H1 (cell line): ENCODE results near the gene CFHR4. TPM values are rescaled to one million over a fixed set of nuclear protein-coding genes. Genes with fewer than 3 reads are reported as not detected.

Experiments
- CTCF ChIA-PET: fragments of 300-600 bp; sonication (Branson Sonifier 250); formaldehyde crosslinking; loops from one replicate; lab custom pipeline; 2021; ENCODE audit not compliant: partially characterized antibody; lab: Charles Lee
- POLR2A ChIA-PET: fragments of 300-600 bp; sonication (Branson Sonifier 250); formaldehyde crosslinking; loops from one replicate; lab custom pipeline; 2021; ENCODE audit warnings: inconsistent platforms; ENCODE audit not compliant: partially characterized antibody; lab: Charles Lee
- DNase-seq, 2 experiments: peaks; one replicate each; pipeline versions ENCODE4 v3.0.0 to v3.0.0-alpha.2; 2010 to 2022; ENCODE audit warnings: low spot score in 2 of 2, low read depth in 1 of 2, mixed read lengths in 1 of 2
- FAIRE-seq: peaks from 2 replicates; lab custom pipeline; 2011; peaks lifted over from hg19 to GRCh38; lab: Jason Lieb, UNC
- H2AFZ ChIP-seq: 2 replicates; pipeline ENCODE4 v1.8.1; 2012; ENCODE audit warnings: low read length, inconsistent platforms
- H2AK5ac ChIP-seq: 2 replicates; pipeline ENCODE4 v1.6.1; 2013; ENCODE audit warnings: low read depth, low read length
- H2BK120ac ChIP-seq: replicated peaks from 2 replicates; pipeline ENCODE3; 2013; ENCODE audit warnings: low read depth, low read length, inconsistent platforms
- H2BK12ac ChIP-seq: 2 replicates; pipeline ENCODE4 v1.6.1; 2013; ENCODE audit warnings: low read depth, low read length
- H2BK15ac ChIP-seq: 2 replicates; pipeline ENCODE4 v1.6.1; 2013; ENCODE audit warnings: low read length
- H2BK20ac ChIP-seq: 2 replicates; pipeline ENCODE4 v1.6.1; 2013; ENCODE audit warnings: low read length
- H2BK5ac ChIP-seq: 2 replicates; pipeline ENCODE4 v1.6.1; 2013; ENCODE audit warnings: low read depth, low read length
- H3K14ac ChIP-seq: 2 replicates; pipeline ENCODE4 v1.6.1; 2013; ENCODE audit warnings: inconsistent platforms; ENCODE audit not compliant: insufficient read length
- H3K18ac ChIP-seq: 2 replicates; pipeline ENCODE4 v1.6.1; 2013; ENCODE audit warnings: low read length; ENCODE audit errors: extremely low read depth
- H3K23ac ChIP-seq: 2 replicates; pipeline ENCODE4 v1.6.1; 2013; ENCODE audit warnings: inconsistent platforms; ENCODE audit not compliant: insufficient read length
- H3K23me2 ChIP-seq: 2 replicates; pipeline ENCODE4 v1.6.1; 2013; ENCODE audit warnings: low read depth, low read length
- H3K27ac ChIP-seq: 2 replicates; pipeline ENCODE4 v1.6.1; 2011; ENCODE audit warnings: low read depth, low read length, inconsistent platforms
- H3K27me3 ChIP-seq, 4 experiments: replicated peaks in 1 of 4; 1 replicate in 1 of 4; 2 replicates in 3 of 4; pipeline versions ENCODE4 v1.6.1 to v1.8.1; 2011 to 2013; ENCODE audit warnings: low read length in 3 of 4, mild to moderate bottlenecking in 3 of 4, inconsistent platforms in 2 of 4, mixed read lengths in 2 of 4, moderate library complexity in 1 of 4; ENCODE audit not compliant: control insufficient read depth in 3 of 4, insufficient read depth in 3 of 4; ENCODE audit errors: extremely low read depth in 1 of 4
- H3K36me3 ChIP-seq, 4 experiments: 2 replicates each; pipeline versions ENCODE4 v1.6.1 to v1.8.1; 2011 to 2013; ENCODE audit warnings: mild to moderate bottlenecking in 4 of 4, low read length in 3 of 4, moderate library complexity in 2 of 4, control low read depth in 1 of 4, inconsistent platforms in 1 of 4; ENCODE audit not compliant: insufficient read depth in 4 of 4, control insufficient read depth in 2 of 4
- H3K4ac ChIP-seq: replicated peaks from 2 replicates; pipeline ENCODE3; 2013; ENCODE audit warnings: low read length, low read depth, mixed read lengths, inconsistent platforms; ENCODE audit not compliant: insufficient read length
- H3K4me1 ChIP-seq, 4 experiments: replicated peaks in 1 of 4; 1 replicate in 1 of 4; 2 replicates in 3 of 4; pipeline versions ENCODE4 v1.6.1 to v1.8.1; 2011 to 2013; ENCODE audit warnings: low read length in 3 of 4, inconsistent platforms in 2 of 4, mixed read lengths in 1 of 4; ENCODE audit not compliant: insufficient read depth in 4 of 4, control insufficient read depth in 3 of 4
- H3K4me2 ChIP-seq, 2 experiments: 2 replicates each; pipeline versions ENCODE4 v1.6.1 to v1.8.1; 2011 to 2013; ENCODE audit warnings: low read depth in 2 of 2, low read length in 2 of 2, control low read depth in 1 of 2, inconsistent platforms in 1 of 2, mild to moderate bottlenecking in 1 of 2; ENCODE audit not compliant: insufficient read depth in 1 of 2
- H3K4me3 ChIP-seq, 4 experiments: fragments of 200-600, 300-600 bp in 1 of 4; sonication (generic), shearing (Covaris generic), sonication (Bioruptor Twin) in 1 of 4; 2 replicates each; pipeline versions ENCODE4 v1.5.1 to v1.8.1; 2011 to 2016; ENCODE audit warnings: low read length in 4 of 4, low read depth in 3 of 4, control low read depth in 2 of 4, inconsistent platforms in 2 of 4, mild to moderate bottlenecking in 2 of 4, mixed read lengths in 1 of 4, moderate library complexity in 1 of 4; ENCODE audit not compliant: insufficient read depth in 2 of 4; ENCODE audit errors: extremely low read depth in 1 of 4
- H3K56ac ChIP-seq: replicated peaks from 2 replicates; pipeline ENCODE3; 2013; ENCODE audit warnings: low read depth, mild to moderate bottlenecking, mixed read lengths, low read length, inconsistent platforms; ENCODE audit not compliant: insufficient read length
- H3K79me1 ChIP-seq: 2 replicates; pipeline ENCODE4 v1.6.1; 2013; ENCODE audit warnings: low read depth, low read length, control low read depth
- H3K79me2 ChIP-seq, 2 experiments: 2 replicates each; pipeline versions ENCODE4 v1.6.1 to v1.8.1; 2012 to 2013; ENCODE audit warnings: low read length in 2 of 2, mild to moderate bottlenecking in 2 of 2, inconsistent platforms in 1 of 2; ENCODE audit not compliant: insufficient read depth in 2 of 2, control insufficient read depth in 1 of 2
- H3K9ac ChIP-seq, 4 experiments: replicated peaks in 1 of 4; 1 replicate in 1 of 4; 2 replicates in 3 of 4; pipeline versions ENCODE4 v1.6.1 to v1.8.1; 2011 to 2013; ENCODE audit warnings: low read depth in 3 of 4, low read length in 3 of 4, control low read depth in 2 of 4, mild to moderate bottlenecking in 2 of 4, moderate library complexity in 2 of 4, inconsistent platforms in 1 of 4; ENCODE audit errors: extremely low read depth in 1 of 4
- H3K9me3 ChIP-seq, 2 experiments: 2 replicates each; pipeline versions ENCODE4 v1.6.1 to v1.8.1; 2012 to 2013; ENCODE audit warnings: mild to moderate bottlenecking in 2 of 2, moderate library complexity in 2 of 2, control low read depth in 1 of 2, inconsistent platforms in 1 of 2, low read depth in 1 of 2, low read length in 1 of 2, mixed read lengths in 1 of 2; ENCODE audit not compliant: insufficient read depth in 2 of 2
- H4K20me1 ChIP-seq, 2 experiments: replicated peaks in 1 of 2; 2 replicates each; pipeline versions ENCODE3 to v1.8.1; 2011 to 2013; ENCODE audit warnings: inconsistent platforms in 2 of 2, low read length in 2 of 2, mild to moderate bottlenecking in 1 of 2; ENCODE audit not compliant: insufficient read depth in 2 of 2, control insufficient read depth in 1 of 2
- H4K5ac ChIP-seq: 2 replicates; pipeline ENCODE4 v1.6.1; 2013; ENCODE audit warnings: low read length, low read depth, mixed read lengths, inconsistent platforms; ENCODE audit not compliant: insufficient read length
- H4K8ac ChIP-seq: 2 replicates; pipeline ENCODE4 v1.8.0; 2013; ENCODE audit warnings: mild to moderate bottlenecking, moderate library complexity, low read length, inconsistent platforms; ENCODE audit not compliant: insufficient read depth; ENCODE audit errors: extremely low read depth
- H4K91ac ChIP-seq: replicated peaks from 2 replicates; pipeline ENCODE3; 2013; ENCODE audit warnings: low read length, mixed read lengths, inconsistent platforms; ENCODE audit not compliant: insufficient read length
- ATF3 ChIP-seq: IDR thresholded peaks from 2 replicates; pipeline ENCODE4 v1.6.1; 2011; ENCODE audit warnings: low read depth, mild to moderate bottlenecking, low read length; ENCODE audit not compliant: insufficient read depth
- BACH1 ChIP-seq: IDR thresholded peaks from 2 replicates; pipeline ENCODE4 v1.6.1; 2012; ENCODE audit warnings: low read length, improper control_type of control experiment
- CEBPB ChIP-seq: IDR thresholded peaks from 2 replicates; pipeline ENCODE4 v1.6.1; 2012; ENCODE audit warnings: low read depth, low read length
- CHD1 ChIP-seq: IDR thresholded peaks from 2 replicates; pipeline ENCODE4 v1.6.1; 2012; ENCODE audit warnings: low read depth, low read length, improper control_type of control experiment
- CTBP2 ChIP-seq: IDR thresholded peaks from 2 replicates; pipeline ENCODE4 v1.7.0; 2011; ENCODE audit warnings: borderline replicate concordance, mild to moderate bottlenecking, moderate library complexity, mixed read lengths, low read length; ENCODE audit not compliant: insufficient read depth, insufficient read length
- CTCF ChIP-seq, 3 experiments: IDR thresholded peaks; 1 replicate in 2 of 3; 2 replicates in 1 of 3; pipeline versions ENCODE4 v1.5.1 to v1.6.1; 2011; ENCODE audit warnings: low read length in 3 of 3, mild to moderate bottlenecking in 3 of 3, inconsistent platforms in 2 of 3, low read depth in 1 of 3, moderate library complexity in 1 of 3; ENCODE audit not compliant: insufficient read depth in 1 of 3; ENCODE audit errors: control extremely low read depth in 1 of 3
- HDAC2 ChIP-seq, 2 experiments: fragments of 300-600 bp in 1 of 2; sonication (generic) in 1 of 2; IDR thresholded peaks; 2 replicates each; pipeline ENCODE4 v1.6.1; 2011 to 2012; ENCODE audit warnings: low read depth in 2 of 2, low read length in 2 of 2, mild to moderate bottlenecking in 2 of 2, moderate library complexity in 2 of 2, borderline replicate concordance in 1 of 2, inconsistent platforms in 1 of 2
- RFX5 ChIP-seq: IDR thresholded peaks from 2 replicates; pipeline ENCODE4 v1.6.1; 2011; ENCODE audit warnings: low read depth, low read length, improper control_type of control experiment, borderline replicate concordance
- SIRT6 ChIP-seq: IDR thresholded peaks from one replicate; pipeline ENCODE4 v1.7.1; 2012; ENCODE audit warnings: low read length, inconsistent platforms
- SP4 ChIP-seq: IDR thresholded peaks from 2 replicates; pipeline ENCODE4 v1.6.1; 2012; ENCODE audit warnings: low read length, inconsistent platforms
- TAF7 ChIP-seq: optimal IDR thresholded peaks from 2 replicates; pipeline ENCODE3; 2011; ENCODE audit warnings: low read depth, mild to moderate bottlenecking, inconsistent platforms, low read length, moderate library complexity, borderline replicate concordance
- ZNF274 ChIP-seq: IDR thresholded peaks from 2 replicates; pipeline ENCODE4 v1.7.0; 2012; ENCODE audit warnings: low read length, borderline replicate concordance; ENCODE audit errors: extremely low read depth
- WGBS, 2 experiments: shearing (Covaris generic) in 1 of 2; methylation state at CpG; one replicate each; pipeline versions ENCODE4 v1.1.6 to v1.1.7; 2013 to 2015; ENCODE audit warnings: low lambda C conversion rate in 2 of 2, mixed read lengths in 2 of 2, inconsistent platforms in 1 of 2, low coverage in 1 of 2, missing lambda C conversion rate in 1 of 2; ENCODE audit not compliant: insufficient replicate concordance in 2 of 2, insufficient coverage in 1 of 2, insufficient read length in 1 of 2; ENCODE audit errors: extremely low coverage in 1 of 2, missing lambda C conversion rate in 1 of 2; 5-methylcytosine and 5-hydroxymethylcytosine counted together
- polyA plus RNA-seq, 7 experiments: library from polyadenylated mRNA; depleted of rRNA in 3 of 7; stranded (reverse) in 5 of 7; unstranded in 2 of 7; fragments of >200 nt in 5 of 7; fragments of 200-250 nt in 2 of 7; gene quantifications; 1 replicate in 5 of 7; 2 replicates in 1 of 7; 4 replicates in 1 of 7; pipeline versions ENCODE4 v1.2.1 to v1.2.3, GENCODE V29; 2011 to 2013; ENCODE audit warnings: missing spikeins in 2 of 7, mixed read lengths in 2 of 7
- total RNA-seq: library from RNA; stranded (reverse); fragmentation: NEBNext Ultra II Directional; extraction: Animal tissue kit (Norgen Biotek cat#: 25700); gene quantifications from 2 replicates; pipeline ENCODE4 v1.2.1, GENCODE V29; 2021

CFHR4 gene
- total and polyA plus RNA-seq, 2 of the 8 experiments (the other 6 are each of a cell fraction or from before 2014, with no cell fraction given): not detected

- Histone ChIP-seq H3K36me3 (no peaks in the 10 kb centered on the region), H3K56ac (no peak overlapping the region), H3K4me1 (no peaks in the 10 kb centered on the region), H3K18ac (no peak overlapping the region), H4K8ac (no peak overlapping the region), H4K91ac (no peak overlapping the region), H4K20me1 (no peaks in the 10 kb centered on the region), H3K9me3 (no peaks in the 10 kb centered on the region), H3K27ac (no peak overlapping the region), H3K23ac (no peak overlapping the region), H3K79me1 (no peaks in the 10 kb centered on the region), H3K23me2 (no peaks in the 10 kb centered on the region), H3K9ac (no peak overlapping the region), H3K4me2 (no peak overlapping the region), H3K27me3 (no peaks in the 10 kb centered on the region), H3K79me2 (no peaks in the 10 kb centered on the region), H2AFZ (no peak overlapping the region), H2BK120ac (no peak overlapping the region), H3K14ac (no peak overlapping the region), H2BK15ac (no peak overlapping the region), H2BK20ac (no peak overlapping the region), H2AK5ac (no peak overlapping the region), H3K4me3 (no peak overlapping the region), H3K4ac (no peak overlapping the region), H2BK12ac (no peak overlapping the region), H4K5ac (no peak overlapping the region), H2BK5ac (no peak overlapping the region)
- ChIA-PET CTCF (no interaction called here), POLR2A (no interaction called here)
- 92% methylated on average over 1 of the region's 1 CpG; no CpG with 5 or more reads in 1 of the 2 experiments for WGBS, 2 experiments
- FAIRE-seq (no peak), DNase-seq (no peak)
- TF ChIP-seq CTBP2: no peak
- no peak for TF ChIP-seq SP4
- no peak for TF ChIP-seq SIRT6
- TF ChIP-seq ATF3: no peak
- TF ChIP-seq CTCF (IDR thresholded peaks at IDR 0.05; ENCODE audit: control extremely low read depth in 1 of 3, insufficient read depth in 1 of 3, low read depth in 1 of 3, low read length in 3 of 3): no peak
- TF ChIP-seq TAF7: no peak
- no peak for TF ChIP-seq HDAC2 (IDR thresholded peaks at IDR 0.05; ENCODE audit: borderline replicate concordance in 1 of 2, low read depth in 2 of 2, low read length in 2 of 2)
- no peak for TF ChIP-seq CEBPB
- no peak for TF ChIP-seq ZNF274
- no peak for TF ChIP-seq CHD1
- no peak for TF ChIP-seq RFX5
- TF ChIP-seq BACH1: no peak
Measured at GRCh38 chr1:196866974-196867373, 20.9 kb upstream of the CFHR4 start.
